NB4 (cell line): ENCODE data around the gene ARHGEF12.

Source experiments
- DNase-seq: peaks from one replicate; pipeline ENCODE4 v3.0.0; 2010; ENCODE audit warnings: low read depth
- H3K4me3 ChIP-seq: one replicate; pipeline ENCODE4 v1.5.1; 2011; ENCODE audit warnings: mild to moderate bottlenecking, low read depth, low read length, moderate library complexity
- MYC ChIP-seq: IDR thresholded peaks from 2 replicates; pipeline ENCODE4 v1.6.1; 2011; ENCODE audit warnings: low read depth, low read length
- POLR2A ChIP-seq: IDR thresholded peaks from 2 replicates; pipeline ENCODE4 v1.6.1; 2011; ENCODE audit warnings: mild to moderate bottlenecking; ENCODE audit not compliant: insufficient read length; ENCODE audit errors: extremely low read depth
- TF ChIP-seq, protein P1 (sequence below): IDR thresholded peaks from one replicate; pipeline ENCODE4 v1.5.1; 2012; ENCODE audit warnings: low read depth, low read length
- TF ChIP-seq, protein P2 (sequence below): IDR thresholded peaks from 2 replicates; pipeline ENCODE4 v1.6.1; 2011; ENCODE audit warnings: low read depth, low read length

ARHGEF12 gene

DNA sequence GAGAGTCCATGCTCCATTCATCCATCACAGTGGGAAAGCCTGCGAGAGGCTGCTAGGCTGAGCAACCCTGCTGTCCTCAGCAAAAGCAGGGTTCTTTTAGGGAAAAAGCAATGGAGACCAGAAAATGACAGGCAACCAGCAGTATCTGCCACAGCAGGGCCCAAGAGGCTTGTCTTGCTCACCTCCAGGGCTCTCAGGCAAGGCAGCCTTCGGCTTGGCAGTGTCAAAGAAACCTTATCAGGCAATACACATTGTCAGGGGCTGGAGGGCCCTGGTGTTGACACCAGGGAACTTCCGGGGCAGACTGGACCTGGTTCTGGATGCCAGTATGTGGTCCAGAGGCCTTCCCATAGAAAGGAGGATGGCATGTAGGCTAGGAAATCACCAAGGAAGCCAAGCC lies 21.4 kb upstream of the ARHGEF12 start:
- H3K4me3 ChIP-seq, result no peak overlapping the region
- TF ChIP-seq, protein P1, sequence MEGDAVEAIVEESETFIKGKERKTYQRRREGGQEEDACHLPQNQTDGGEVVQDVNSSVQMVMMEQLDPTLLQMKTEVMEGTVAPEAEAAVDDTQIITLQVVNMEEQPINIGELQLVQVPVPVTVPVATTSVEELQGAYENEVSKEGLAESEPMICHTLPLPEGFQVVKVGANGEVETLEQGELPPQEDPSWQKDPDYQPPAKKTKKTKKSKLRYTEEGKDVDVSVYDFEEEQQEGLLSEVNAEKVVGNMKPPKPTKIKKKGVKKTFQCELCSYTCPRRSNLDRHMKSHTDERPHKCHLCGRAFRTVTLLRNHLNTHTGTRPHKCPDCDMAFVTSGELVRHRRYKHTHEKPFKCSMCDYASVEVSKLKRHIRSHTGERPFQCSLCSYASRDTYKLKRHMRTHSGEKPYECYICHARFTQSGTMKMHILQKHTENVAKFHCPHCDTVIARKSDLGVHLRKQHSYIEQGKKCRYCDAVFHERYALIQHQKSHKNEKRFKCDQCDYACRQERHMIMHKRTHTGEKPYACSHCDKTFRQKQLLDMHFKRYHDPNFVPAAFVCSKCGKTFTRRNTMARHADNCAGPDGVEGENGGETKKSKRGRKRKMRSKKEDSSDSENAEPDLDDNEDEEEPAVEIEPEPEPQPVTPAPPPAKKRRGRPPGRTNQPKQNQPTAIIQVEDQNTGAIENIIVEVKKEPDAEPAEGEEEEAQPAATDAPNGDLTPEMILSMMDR, result no peak
- no peak for TF ChIP-seq POLR2A
- TF ChIP-seq, protein P2, sequence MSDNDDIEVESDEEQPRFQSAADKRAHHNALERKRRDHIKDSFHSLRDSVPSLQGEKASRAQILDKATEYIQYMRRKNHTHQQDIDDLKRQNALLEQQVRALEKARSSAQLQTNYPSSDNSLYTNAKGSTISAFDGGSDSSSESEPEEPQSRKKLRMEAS, result no peak
- no peak for TF ChIP-seq MYC
- DNase-seq, result no peak

DNA sequence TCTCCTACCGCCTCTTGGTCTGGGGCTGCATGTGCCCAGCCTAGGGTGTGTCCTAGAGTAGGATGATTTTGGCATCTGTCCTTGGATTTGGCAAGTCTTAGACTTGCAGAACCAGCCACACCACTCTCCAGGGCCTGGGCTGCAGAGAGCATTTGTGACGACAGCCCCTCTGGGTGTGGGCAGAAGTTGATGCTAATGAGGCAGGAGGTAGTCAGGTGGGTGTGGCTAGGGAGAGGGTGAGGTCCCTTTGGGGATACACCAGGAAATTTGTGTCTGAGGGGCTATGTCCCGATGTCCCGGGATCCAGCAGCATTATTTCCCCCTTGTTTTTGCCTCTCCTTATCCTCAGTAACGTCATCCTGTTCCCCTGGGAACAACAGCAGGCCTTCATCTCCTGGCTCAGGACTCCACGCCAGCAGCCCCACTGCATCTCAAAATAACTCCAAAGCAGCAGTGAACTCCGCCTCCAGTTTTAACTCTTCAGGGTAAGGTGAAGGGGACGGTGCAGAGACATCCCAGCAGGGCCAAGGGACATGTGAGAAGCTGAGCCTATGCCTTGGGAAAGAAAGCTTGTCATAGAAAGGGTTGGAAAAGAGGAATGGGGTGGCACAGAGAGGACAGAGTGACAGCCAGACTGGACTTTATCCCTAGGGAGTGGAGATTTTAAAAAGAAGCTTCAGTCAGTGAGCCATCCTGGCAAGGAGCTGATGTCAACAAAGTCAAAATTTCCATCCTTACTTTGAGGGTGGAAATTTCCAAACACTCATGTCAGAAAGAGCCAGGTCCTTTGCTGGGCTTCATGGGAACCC lies 19.1 kb upstream of the ARHGEF12 start:
- DNase-seq, result no peak

DNA sequence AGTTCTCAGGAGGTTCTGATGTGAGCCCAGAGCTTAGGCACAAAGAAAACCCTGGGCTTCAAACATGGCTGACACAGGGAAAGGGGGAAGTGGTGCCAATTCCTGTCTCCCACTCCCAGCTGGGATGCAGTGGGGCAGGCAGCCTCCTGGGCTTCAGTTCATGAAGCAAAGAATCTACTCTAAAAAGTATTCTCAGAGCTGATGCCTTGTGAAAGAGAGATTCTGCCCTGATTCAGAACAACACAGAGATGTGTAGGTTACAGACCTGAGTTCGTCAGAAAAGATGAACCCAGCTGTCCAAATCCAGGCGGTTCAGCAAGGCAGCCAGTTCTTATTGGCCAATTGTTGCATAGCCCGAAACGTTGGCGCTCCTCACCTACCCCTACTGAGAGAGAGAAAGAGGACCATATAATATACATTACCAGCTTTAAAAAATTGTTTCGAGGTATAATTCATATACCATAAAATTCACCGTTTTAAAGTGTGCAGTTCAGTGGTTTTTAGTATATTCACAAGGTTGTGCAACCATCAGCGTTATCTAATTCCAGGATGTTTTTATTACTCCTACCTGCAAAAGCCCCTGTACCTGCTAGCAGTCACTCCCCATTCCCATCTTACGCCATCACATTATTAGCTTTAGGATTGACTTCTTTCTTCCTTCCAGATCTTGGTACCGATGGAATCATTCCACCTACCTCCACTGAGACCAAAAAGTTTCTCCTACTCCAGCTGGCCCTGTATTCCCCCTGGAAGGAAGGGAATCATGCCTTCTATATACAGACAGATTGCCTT lies 18.3 kb upstream of the ARHGEF12 start:
- TF ChIP-seq, protein P2, result no peak
- TF ChIP-seq, protein P1, result no peak
- TF ChIP-seq POLR2A (no peak), MYC (no peak)
- no peak for DNase-seq
- H3K4me3 ChIP-seq, result no peak overlapping the region

More for the DNA sequence above, 19.1 kb upstream of the ARHGEF12 start:
- no peak overlapping the region for H3K4me3 ChIP-seq
- no peak for TF ChIP-seq MYC
- TF ChIP-seq, protein P1, result no peak
- no peak for TF ChIP-seq POLR2A
- TF ChIP-seq, protein P2, result no peak

DNA sequence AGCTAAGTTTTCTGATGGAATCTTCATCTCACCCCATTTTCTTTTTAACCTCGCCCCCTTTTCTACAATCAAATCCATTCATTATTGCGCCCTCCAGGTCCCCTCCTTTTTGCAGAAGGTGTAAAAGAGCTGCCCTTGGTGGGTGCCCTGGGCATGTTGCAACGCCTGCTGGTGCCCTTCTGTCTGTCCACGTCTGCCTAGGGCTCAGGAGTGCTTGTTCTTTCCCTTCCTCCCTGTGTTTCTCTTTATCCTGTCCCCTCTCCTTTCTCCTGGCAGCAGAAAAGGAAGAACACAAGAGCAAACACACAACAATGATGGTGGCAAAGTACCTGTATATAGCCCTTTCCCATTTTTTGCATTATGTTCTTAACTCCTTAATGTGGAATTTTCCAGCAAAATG lies 17.3 kb upstream of the ARHGEF12 start:
- DNase-seq, result no peak
- TF ChIP-seq, protein P2, result no peak
- TF ChIP-seq POLR2A (no peak), MYC (no peak)
- TF ChIP-seq, protein P1, result no peak
- no peak overlapping the region for H3K4me3 ChIP-seq

DNA sequence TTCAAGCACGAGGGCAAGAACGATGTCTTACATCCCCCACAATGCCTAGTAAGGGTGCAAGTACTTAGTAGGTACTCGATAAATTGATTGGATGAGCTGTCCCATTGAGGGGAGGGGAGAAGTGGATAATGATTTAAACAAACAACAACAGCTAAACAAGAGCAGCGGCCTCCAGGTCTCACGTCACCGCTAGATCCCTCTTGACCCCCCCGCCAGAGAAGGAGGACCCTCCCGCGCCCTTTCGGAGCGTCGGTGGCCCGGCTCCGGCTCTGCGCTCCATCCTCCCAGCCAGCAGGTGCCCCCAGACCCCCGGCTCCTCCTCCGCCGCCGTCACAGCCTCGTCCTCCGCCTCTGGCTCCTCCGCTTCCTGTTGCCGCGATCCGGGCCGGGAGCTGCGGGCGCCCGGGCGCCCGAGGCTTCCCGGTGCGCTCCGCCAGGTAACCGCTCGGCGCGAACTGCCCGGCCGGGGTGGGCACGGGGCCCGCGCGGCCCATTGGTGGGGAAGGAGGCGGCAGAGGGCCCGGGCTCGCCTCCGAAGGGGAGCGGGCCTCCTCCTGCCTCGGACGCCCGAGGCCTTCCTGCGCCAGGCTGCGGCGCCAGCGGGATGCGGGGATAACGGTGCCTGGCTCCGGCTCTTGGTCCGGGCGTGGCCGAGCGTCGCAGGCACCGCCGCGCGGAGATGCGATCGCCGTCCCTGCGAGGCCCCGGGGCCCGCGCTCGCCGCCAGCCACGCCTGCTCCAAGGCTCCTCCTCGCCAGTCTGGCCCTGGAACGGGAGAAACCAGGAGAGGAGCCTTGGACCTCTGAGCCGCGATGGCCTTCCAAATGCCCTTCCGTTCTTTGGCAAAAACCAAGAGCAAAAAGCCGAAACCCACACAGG lies 11.0 kb upstream of the ARHGEF12 start, which contains the start of gene TLCD5:
TLCD5 (plus strand) TSS at position 368 of the 879 bp plus-strand sequence. CDS start 2,143 bp downstream, outside the sequence.
- DNase-seq, result no peak
- TF ChIP-seq POLR2A, result no peak
- TF ChIP-seq, protein P2, result no peak
- TF ChIP-seq MYC, result no peak
- TF ChIP-seq, protein P1, result no peak
- no peak within 1 kb of the TSS for H3K4me3 ChIP-seq
